ENCODE results near the gene USE1.

The USE1 gene

DNA sequence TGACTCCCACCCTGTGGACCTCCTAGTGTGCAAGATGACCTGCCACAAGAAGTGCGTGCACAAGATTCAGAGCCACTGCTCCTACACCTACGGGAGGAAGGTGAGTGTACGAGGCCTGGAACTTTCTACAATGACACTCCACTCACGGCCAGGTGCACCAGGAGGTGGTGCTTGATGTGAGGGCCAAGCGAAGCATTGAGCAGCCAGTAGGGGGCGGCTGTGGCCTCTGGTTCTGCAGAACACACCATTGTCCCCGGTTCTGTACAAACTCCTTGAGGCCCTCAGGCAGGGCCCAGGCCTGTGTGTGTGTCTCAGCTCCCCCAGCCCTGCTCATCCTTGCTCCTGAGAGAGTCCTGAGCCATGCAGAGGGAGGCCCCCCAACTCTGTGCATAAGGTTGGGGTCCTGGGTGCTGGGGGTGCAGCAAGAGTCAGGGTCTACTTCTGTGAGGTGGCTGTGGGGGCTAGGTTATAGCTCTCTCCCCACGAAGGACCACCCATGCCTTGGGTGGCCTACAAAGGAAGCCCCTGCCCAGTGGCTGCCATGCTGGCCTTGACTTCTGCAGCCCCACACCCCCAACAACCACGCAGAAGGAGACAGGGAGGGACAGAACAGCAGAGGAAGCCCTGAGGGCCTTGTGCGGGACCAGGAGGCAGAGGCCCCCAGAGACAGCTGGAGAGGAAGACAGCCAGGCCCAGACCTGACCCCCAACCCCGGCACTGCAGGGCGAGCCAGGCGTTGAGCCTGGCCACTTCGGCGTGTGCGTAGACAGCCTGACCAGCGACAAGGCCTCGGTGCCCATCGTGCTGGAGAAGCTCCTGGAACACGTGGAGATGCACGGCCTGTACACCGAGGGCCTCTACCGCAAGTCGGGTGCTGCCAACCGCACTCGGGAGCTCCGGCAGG, 9.7 kb upstream of the USE1 start:
- DNase-seq: no peak

GRCh38 chr19:17206736-17207581, 8.2 kb upstream of the USE1 start:
- no peak for DNase-seq

DNA sequence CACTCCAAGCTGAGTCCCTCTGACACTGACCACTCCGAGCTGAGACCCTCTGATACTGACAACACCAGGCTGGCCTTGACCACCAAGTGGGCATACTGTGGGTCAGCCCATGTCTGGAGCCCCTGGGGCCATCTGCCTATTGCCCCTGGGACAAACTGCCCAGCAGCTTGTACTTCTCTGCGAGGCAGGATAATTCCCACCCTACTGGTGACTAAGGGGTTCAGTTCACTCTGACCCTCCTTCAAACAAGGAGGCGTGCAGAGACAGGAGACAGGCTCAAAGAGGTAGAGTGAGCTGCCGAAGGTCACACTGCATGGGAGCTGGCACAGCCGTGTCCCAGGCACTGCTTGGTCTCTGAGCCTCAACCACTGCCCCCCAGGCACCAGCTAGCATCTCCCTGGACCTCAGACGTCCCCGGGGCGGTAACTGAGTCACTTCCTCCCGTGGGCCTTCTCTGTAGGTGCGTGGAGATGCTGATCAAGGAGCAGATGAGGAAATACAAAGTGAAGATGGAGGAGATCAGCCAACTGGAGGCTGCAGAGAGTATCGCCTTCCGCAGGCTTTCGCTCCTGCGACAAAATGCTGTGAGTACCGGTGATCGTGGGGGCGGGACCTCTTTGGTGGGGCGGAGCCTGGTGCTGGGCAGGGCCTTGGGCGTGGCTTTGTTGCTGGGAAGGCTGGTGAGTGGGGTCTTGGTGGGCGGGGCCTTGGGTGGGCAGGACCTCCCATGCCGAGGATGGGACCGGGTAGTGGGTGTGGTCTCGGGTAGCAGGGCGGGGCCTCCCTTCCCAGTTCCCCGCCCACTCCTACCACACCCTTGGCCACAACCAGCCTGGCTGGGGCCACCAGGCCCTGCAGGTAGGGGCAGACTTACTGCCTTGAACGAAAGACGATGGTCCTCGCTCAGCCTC, 5.8 kb upstream of the USE1 start:
- peak; percentile 45 for DNase-seq

GRCh38 chr19:17210296-17210695, 4.9 kb upstream of the USE1 start:
- no peak for DNase-seq

DNA sequence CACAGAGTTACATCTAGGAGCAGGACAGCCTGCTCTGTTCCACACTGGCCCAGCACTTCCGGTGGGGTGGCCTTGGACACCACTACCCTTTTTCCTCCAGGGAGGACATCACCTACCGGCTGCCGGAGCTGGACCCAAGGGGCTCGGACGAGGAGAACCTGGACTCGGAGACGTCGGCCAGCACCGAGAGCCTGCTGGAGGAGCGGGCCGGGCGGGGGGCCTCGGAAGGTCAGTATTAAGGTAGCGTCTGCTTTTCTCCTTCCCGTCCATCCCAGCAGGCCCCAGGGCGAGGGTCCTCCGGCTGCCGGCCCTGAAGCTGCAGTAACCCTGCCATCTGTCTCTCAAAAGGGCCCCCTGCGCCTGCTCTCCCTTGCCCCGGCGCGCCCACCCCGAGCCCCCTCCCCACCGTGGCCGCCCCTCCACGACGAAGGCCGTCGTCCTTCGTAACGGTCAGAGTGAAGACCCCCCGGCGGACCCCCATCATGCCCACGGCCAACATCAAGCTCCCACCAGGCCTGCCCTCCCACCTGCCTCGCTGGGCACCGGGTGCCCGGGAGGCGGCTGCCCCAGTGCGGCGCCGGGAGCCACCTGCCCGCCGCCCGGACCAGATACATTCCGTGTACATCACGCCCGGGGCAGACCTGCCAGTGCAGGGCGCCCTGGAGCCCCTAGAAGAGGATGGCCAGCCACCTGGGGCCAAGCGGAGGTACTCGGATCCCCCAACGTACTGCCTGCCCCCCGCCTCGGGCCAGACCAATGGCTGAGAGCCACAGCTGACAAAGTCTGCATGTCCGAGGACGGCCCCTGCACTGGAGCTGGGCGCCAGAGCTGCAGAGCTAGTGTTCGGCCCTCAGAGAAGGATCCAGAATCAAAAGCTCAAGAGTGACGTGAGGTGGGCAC, 3.4 kb upstream of the USE1 start:
- no peak for DNase-seq

DNA sequence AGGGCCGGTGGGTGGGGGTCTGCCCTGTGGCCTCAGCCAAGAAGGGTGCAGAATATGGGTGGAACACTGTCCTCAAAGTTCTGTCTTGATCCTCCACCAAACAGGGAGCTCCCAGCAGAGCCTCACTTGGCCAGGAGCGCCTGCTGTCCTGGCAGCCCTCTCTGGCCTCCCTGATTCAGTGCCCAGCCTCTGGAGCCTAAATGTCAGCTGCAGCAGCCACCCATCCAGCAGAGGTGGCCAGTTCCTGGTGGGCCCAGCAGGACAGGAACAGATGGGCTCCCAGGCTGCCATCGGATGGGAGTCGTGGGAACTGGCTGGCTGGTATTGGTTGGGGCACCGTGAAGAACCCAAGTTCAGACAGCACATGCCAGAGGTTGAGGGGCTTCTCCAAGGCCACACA, 1.8 kb upstream of the USE1 start:
- DNase-seq: no peak

GRCh38 chr19:17214508-17215126, 540 bp upstream of the USE1 start:
- DNase-seq: no peak

DNA sequence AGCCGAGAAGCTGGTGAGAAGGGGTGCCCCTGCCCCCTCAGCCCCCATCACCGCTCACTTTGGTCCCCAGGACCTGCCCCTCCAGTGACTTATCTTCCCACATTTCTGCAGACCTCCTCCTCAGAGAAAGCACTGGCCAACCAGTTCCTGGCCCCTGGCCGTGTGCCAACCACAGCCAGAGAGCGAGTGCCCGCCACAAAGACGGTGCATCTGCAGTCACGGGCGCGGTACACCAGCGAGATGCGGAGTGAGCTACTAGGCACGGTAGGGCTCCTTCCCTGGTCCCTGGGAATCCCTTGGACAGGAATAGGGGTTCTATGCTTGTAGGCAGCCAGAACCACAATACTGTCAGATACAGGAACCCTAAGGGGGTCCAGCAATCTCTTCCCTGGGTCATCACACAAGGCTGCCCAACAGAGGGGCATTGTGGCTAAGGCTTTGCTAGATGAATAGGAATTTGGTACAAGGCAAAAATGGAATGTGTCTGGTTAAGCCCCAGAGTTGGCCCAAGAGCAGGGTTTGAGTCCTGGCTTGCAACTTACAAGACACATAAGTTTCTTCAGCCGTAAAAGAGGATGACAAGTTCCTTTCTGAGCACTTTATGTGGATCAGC, 1.0 kb downstream of the USE1 start:
- no peak for DNase-seq

DNA sequence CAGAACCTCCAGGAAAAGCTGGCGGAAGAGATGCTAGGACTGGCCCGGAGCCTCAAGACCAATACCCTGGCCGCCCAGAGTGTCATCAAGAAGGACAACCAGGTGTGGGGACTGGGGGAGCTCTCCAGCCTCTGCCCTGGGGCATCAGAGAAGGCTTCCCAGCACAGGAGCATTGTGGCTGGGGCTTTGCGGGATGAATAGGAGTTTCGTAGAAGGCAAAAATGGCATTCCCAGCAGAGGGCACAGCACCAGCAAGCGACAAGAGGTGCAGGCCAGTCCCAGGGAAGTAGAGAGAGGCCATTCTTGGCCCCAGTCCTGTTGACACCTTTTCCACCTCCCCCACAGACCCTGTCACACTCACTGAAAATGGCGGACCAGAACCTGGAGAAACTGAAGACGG, 4.1 kb downstream of the USE1 start:
- no peak for DNase-seq

DNA sequence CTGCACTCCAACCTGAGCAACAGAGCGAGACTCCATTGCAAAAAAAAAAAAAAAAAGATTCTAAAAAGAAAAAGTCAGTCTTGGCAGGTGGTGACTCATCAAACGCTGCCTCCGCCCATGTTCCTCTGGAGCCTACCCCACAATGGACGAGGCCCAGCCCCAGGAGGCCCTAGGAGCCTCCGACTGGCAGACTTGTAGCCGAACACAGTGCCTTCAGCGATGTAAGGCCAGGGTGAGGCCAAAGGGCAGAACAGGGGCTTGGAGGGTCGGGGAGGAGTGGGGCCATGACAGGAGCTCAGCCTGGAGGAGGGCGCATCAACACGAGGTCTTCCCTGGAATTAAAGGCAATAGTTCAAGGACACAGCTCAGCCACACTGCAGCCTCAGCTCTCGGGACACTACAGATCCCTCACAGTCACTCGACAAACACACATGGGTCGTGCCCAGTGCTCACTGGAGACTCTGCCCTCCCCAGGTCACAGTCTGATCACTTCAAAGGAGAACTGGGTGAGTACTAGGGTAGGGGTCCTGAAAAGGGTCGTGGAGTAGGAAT, 5.1 kb downstream of the USE1 start:
- no peak for DNase-seq

GRCh38 chr19:17225053-17225452, 9.9 kb downstream of the USE1 start:
- no peak for DNase-seq

- peak; percentile 92 for DNase-seq
These were observed 11.1 kb downstream of the USE1 start, which contains the start of gene OCEL1 for GRCh38 chr19:17226002-17226933. Gene OCEL1 (plus strand): TSS chr19:17226226. CDS start chr19:17226248, 22 bp downstream.

DNA sequence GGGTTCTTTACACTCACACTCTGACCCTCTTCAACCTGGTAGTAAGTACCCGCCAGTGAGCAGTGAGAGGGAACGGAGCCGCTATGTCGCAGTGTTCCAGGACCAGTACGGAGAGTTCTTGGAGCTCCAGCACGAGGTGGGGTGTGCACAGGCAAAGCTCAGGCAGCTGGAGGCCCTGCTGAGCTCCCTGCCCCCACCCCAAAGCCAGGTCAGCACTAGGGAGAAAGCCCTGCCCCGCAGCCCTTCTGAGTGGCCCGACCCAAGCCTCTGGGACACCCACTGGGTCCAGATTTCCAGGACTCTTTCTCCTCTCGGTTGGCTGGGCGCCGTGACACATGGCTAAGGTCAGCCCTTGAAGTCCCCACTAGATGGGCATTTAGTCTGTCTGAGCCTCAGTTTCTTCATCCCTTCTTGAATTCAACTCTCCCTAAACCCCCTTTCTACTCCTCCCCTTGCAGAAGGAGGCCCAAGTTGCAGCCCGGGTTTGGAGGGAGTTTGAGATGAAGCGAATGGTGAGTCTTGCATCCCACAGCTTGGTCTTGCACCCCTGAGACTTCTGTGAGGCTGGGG, 12.7 kb downstream of the USE1 start:
- no peak for DNase-seq

GRCh38 chr19:17229890-17230289, 14.7 kb downstream of the USE1 start:
- DNase-seq: no peak

DNA sequence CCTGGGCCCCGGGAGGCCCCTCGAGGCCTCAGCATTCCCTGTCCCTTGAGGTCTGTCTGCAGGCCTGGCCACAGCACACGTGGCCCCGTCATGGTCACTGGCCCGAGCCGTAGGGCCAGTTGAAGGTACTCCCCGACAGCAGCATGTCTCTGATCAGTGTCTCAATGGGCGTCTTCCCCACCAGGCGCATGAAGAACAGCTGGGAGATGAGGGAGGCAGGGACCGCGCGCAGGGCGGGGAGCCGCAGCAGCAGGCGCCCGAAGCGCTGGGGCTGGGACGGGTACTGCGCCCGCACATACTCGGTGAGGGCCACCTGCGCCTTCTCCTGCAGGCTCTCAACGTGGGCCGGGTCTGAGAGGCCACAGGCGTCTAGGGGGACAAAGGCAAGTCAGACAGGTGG, 17.1 kb downstream of the USE1 start:
- no peak for DNase-seq

DNA sequence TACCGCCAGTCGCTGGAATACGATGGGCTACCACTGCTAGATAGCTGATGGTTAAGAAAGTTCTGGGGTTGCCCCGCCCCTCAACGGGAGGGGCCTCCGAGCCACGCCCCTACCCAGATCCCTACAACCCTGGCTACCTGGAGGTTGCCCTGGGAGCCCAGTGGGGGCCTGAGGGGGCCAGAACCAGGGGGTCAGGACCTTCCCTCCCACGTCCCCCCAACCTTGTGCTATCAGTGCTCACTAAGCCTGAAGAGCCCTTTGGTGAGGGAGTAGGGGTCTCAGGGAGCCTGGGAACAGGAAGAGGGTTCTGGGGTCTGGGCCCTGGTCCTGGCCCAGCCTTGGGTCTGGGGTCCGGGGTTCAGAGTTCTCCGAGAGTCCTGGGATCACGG, 19.7 kb downstream of the USE1 start:
- DNase-seq: no peak

DNA sequence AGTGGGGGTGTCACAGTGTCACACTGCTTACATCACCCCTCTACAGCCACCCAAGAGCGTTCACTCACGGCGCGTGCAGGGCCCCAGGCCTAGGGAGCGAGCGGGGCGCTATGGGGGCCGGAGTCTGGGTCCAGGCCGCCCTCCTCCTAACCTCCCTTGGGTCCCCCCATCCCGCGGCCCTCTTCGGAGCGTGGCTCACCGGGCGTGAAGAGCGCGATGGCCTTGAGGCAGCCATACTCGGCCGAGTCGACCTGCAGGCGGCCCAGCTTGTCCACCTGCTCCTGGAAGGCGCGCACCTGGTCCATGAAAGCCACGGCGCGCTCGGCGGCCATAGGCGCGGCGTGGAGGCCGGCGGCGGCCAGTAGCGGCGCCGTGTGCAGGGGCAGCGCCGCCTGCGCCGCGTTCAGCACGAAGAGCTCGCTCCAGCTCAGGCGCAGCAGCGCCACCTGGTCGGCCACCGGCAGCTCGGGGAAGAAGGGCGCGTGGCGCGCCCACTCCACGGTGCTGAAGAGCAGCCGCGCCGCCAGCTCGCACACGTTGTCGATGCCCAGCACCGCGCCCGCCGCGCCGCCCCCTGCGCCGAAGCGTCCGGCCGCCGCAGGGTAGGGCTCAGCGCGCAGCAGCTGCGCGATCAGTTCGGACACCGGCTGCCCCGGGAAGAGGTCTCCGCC, 20.3 kb downstream of the USE1 start:
- DNase-seq: no peak

Data from T1000 (cell line).